ENCODE results near the gene TCAP. TPM values are rescaled to one million over a fixed set of nuclear protein-coding genes. Genes with fewer than 3 reads are reported as not detected.

Gene TCAP
- polyA plus RNA-seq, 3 donors = 1.3 TPM; not detected in 2

DNA sequence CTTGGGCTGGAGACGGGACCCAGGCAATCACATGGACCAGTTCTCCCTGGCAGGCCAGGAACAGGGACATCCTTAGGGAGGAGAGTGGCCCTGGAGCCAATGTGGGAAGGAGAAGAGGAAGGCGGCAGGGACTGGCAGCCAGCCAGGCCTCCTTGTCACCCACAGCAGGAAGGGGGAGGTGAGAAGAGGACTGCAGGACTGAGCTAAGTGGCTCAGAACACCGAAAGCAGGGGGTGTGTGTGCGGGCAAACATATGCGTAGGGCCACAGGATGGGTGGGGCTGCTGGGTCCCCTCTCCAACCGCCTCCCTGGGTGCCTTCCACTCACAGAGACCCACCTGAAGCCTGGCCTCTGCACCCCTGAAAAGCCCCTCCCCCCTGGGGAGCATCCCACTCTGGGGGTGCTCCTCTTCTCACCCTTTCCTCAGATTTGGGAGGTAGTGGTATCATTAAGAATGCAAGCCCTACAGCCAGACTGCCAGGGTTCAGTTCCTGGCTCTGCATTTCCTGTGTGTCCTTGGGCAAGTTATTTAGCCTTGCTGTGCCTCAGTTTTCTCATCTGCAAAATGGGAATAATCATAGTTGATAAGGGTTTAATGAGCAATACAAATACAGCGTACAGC lies 11.2 kb downstream of the TCAP start:
- no peak overlapping the region for H3K4me3 Mint-ChIP-seq
- peaks cover 7 to 18% (median 16%) of the 10 kb centered on the region in 3 donors for H3K27me3 Mint-ChIP-seq (ENCODE audit: low read depth in 3 of 3)
- WGBS (ENCODE audit: insufficient coverage) = 22% methylated on average over 3 of the region's 7 CpGs
- no peak overlapping the region for H3K27ac ChIP-seq (ENCODE audit: low read depth in 1 of 2, low read length in 2 of 2)
- H3K9me3 Mint-ChIP-seq = peaks cover 0 to 2% (median 0%) of the 10 kb centered on the region in 7 donors
- H3K4me2 ChIP-seq (replicated peaks; ENCODE audit: extremely low read depth, low read length, poor library complexity, severe bottlenecking) = no peak overlapping the region
- intact Hi-C loops (cut with micrococcal nuclease) = no loop called here
- no peaks in the 10 kb centered on the region for H4K20me1 ChIP-seq (ENCODE audit: insufficient read depth, low read length)
- peaks cover 0 to 4% of the 10 kb centered on the region in 2 donors for H3K27me3 ChIP-seq (ENCODE audit: control insufficient read depth in 2 of 2, insufficient read depth in 2 of 2, low read length in 2 of 2)
- H3K9ac ChIP-seq (ENCODE audit: insufficient read depth, low read length, poor library complexity, severe bottlenecking) = no peak overlapping the region
- H3K4me1 ChIP-seq (ENCODE audit: control insufficient read depth in 1 of 2, insufficient read depth in 2 of 2, low read length in 2 of 2) = peaks cover 11 to 14% of the 10 kb centered on the region in 2 donors
- peaks cover 0 to 3% of the 10 kb centered on the region in 2 donors for H3K36me3 ChIP-seq (replicated peaks in 1 of 2; ENCODE audit: control insufficient read depth in 1 of 2, insufficient read depth in 2 of 2, low read length in 2 of 2)
- H3K9me3 ChIP-seq (replicated peaks in 1 of 2; ENCODE audit: control insufficient read depth in 1 of 2, insufficient read depth in 1 of 2, low read length in 2 of 2) = no peaks in the 10 kb centered on the region
- H3K36me3 Mint-ChIP-seq = peaks cover 29 to 32% of the 10 kb centered on the region in 2 donors
- peaks cover 30% of the 10 kb centered on the region for H3K4me1 Mint-ChIP-seq
- peak overlapping the region in 1 of 7 donors; percentile 51 for H3K27ac Mint-ChIP-seq
- no peaks in the 10 kb centered on the region for H3K79me2 ChIP-seq (ENCODE audit: insufficient read depth, low read length)
- no peak overlapping the region for H3K4me3 ChIP-seq (replicated peaks in 1 of 3; ENCODE audit: low read depth in 2 of 3, low read length in 3 of 3)
- no peak overlapping the region for H2AFZ ChIP-seq (ENCODE audit: insufficient read depth, low read depth, low read length, poor library complexity, severe bottlenecking)
- TF ChIP-seq, protein P1, sequence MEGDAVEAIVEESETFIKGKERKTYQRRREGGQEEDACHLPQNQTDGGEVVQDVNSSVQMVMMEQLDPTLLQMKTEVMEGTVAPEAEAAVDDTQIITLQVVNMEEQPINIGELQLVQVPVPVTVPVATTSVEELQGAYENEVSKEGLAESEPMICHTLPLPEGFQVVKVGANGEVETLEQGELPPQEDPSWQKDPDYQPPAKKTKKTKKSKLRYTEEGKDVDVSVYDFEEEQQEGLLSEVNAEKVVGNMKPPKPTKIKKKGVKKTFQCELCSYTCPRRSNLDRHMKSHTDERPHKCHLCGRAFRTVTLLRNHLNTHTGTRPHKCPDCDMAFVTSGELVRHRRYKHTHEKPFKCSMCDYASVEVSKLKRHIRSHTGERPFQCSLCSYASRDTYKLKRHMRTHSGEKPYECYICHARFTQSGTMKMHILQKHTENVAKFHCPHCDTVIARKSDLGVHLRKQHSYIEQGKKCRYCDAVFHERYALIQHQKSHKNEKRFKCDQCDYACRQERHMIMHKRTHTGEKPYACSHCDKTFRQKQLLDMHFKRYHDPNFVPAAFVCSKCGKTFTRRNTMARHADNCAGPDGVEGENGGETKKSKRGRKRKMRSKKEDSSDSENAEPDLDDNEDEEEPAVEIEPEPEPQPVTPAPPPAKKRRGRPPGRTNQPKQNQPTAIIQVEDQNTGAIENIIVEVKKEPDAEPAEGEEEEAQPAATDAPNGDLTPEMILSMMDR (IDR thresholded peaks at IDR 0.05) = no peak
- no peak for DNase-seq

DNA sequence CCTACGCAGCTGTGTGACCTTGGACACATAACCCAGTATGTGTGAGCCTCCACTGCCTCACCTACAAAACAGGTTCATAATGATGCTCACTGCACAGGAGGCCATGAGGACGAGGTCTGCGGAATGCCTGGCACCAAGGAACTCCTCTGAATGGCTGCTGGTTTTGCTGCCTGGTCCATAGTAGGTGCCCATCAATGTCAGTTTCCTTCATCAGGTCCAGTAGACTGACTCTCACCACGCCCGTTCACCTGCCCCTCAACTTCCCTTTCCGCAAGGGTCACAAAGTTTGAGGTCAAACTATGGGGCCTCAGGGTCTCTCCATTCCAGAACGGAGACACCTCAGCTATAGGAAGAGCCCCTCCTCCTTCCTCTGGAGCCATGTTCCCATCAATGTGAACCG lies 11.9 kb downstream of the TCAP start:
- no peak for DNase-seq
- Mint-ChIP-seq H3K4me1 (peaks cover 26% of the 10 kb centered on the region), H3K4me3 (no peak overlapping the region), H3K9me3 (peaks cover 0 to 2% (median 0%) of the 10 kb centered on the region in 7 donors), H3K36me3 (peaks cover 31 to 32% of the 10 kb centered on the region in 2 donors), H3K27ac (no peak overlapping the region), H3K27me3 (ENCODE audit: low read depth in 3 of 3) (peaks cover 1 to 13% (median 10%) of the 10 kb centered on the region in 3 donors)
- Histone ChIP-seq H3K9ac (ENCODE audit: insufficient read depth, low read length, poor library complexity, severe bottlenecking) (no peak overlapping the region), H4K20me1 (ENCODE audit: insufficient read depth, low read length) (no peaks in the 10 kb centered on the region), H3K9me3 (replicated peaks in 1 of 2; ENCODE audit: control insufficient read depth in 1 of 2, insufficient read depth in 1 of 2, low read length in 2 of 2) (no peaks in the 10 kb centered on the region), H3K4me2 (replicated peaks; ENCODE audit: extremely low read depth, low read length, poor library complexity, severe bottlenecking) (no peak overlapping the region), H3K4me3 (replicated peaks in 1 of 3; ENCODE audit: low read depth in 2 of 3, low read length in 3 of 3) (no peak overlapping the region), H3K27ac (ENCODE audit: low read depth in 1 of 2, low read length in 2 of 2) (no peak overlapping the region), H2AFZ (ENCODE audit: insufficient read depth, low read depth, low read length, poor library complexity, severe bottlenecking) (no peak overlapping the region), H3K36me3 (replicated peaks in 1 of 2; ENCODE audit: control insufficient read depth in 1 of 2, insufficient read depth in 2 of 2, low read length in 2 of 2) (peaks cover 0 to 3% of the 10 kb centered on the region in 2 donors), H3K27me3 (ENCODE audit: control insufficient read depth in 2 of 2, insufficient read depth in 2 of 2, low read length in 2 of 2) (no peaks in the 10 kb centered on the region), H3K79me2 (ENCODE audit: insufficient read depth, low read length) (no peaks in the 10 kb centered on the region), H3K4me1 (ENCODE audit: control insufficient read depth in 1 of 2, insufficient read depth in 2 of 2, low read length in 2 of 2) (peaks cover 11 to 14% of the 10 kb centered on the region in 2 donors)
- WGBS (ENCODE audit: insufficient coverage) = 79% methylated on average over 6 of the region's 8 CpGs
- TF ChIP-seq, protein P1 (IDR thresholded peaks at IDR 0.05) = no peak
- intact Hi-C loops (cut with micrococcal nuclease) = no loop called here
